Measurements from ENCODE around the gene PLCB4.
"Not testable (repeated sequence)": the region's sequence is repeated elsewhere in the genome, so short reads cannot be mapped to it uniquely, and the experiment has no call there.

Gene PLCB4

DNA sequence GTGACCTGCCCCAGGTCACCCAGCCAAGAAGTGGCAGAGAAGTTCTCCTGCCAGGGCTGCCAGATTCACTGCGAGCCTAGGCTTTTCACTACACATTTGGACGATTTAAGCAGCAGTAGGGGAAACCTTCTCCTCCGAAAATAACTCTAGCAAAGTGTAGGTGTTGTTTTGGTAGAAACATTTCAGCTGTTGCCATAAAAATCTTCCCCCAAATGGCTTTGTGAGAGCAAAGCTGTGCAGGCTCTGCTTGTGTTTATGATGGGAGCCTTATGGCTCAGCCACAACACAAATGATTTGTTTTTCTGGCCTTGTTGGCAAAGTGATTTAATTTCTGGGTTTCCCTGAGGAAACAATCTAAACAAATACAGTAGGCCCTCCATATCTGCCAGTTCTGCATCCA, 81.8 kb downstream of the PLCB4 start:
- H3K27me3 ChIP-seq (ENCODE audit: control insufficient read depth, insufficient read depth, low read length): no peaks in the 10 kb centered on the region
- H3K4me1 ChIP-seq (ENCODE audit: control insufficient read depth, insufficient read depth, low read length): no peaks in the 10 kb centered on the region
- no peak overlapping the region for H3K4me3 ChIP-seq (ENCODE audit: low read length)
- DNase-seq (ENCODE audit: low read depth, low spot score): no peak
- no peak overlapping the region for H3K27ac ChIP-seq (ENCODE audit: low read length)
- WGBS (ENCODE audit: insufficient coverage, insufficient read length): no CpG with 5 or more reads among the region's 3 CpGs
- peaks cover 1% of the 10 kb centered on the region; the same call in 1 of the 2 replicates for H3K9me3 ChIP-seq (ENCODE audit: control insufficient read depth, insufficient read depth, low read length)
- 0 out of 2 replicates have a peak, but pooled peaks cover 2% of the 10 kb centered on the region for H3K36me3 ChIP-seq (ENCODE audit: control insufficient read depth, insufficient read depth, low read length)

DNA sequence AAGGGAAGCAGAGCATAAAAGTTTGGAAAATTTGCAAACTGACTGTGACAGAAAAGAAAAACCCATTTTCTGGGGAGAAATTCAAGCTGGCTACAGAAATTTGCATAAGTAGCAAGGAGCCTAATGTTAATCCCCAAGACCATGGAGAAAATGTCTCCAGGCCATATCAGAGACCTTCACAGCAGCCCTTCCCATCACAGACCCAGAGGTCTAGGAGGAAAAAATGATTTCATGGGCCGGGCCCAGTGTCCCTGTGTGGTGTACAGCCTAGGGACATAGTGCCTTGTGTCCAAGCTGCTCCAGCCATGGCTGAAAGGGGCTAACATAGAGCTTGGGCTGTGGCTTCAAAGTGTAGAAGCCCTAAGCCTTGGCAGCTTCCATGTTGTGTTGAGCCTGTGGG, 83.3 kb downstream of the PLCB4 start:
- DNase-seq (ENCODE audit: low read depth, low spot score); H3K27me3 ChIP-seq (ENCODE audit: control insufficient read depth, insufficient read depth, low read length): not testable (repeated sequence)
- no CpG with 5 or more reads among the region's 1 CpG for WGBS (ENCODE audit: insufficient coverage, insufficient read length)

DNA sequence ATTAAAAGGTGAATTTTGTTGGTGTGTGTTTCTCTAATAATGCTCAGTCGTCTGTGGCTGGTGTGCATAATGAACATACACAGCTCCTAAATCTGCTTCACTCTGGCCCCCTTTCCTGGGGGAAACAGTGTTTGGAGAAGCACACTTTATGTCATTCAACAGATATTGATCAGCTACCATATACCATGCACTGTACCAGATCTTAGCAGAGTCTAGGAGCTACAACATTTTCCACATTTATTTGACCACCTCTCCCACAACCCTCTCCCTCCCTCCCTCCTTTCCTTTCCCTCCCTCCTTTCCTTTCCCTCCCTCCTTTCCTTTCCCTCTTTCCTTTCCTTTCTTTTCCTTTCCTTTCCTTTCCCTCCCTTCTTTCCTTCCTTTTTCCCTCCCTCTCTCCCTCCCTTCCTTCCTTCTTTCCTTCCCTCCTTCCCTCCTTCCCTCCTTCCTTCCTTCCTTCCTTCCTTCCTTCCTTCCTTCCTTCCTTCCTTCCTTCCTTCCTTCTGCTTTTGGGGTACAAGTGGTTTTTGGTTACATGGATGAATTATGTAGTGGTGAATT, 85.7 kb downstream of the PLCB4 start:
- H3K9me3 ChIP-seq (ENCODE audit: control insufficient read depth, insufficient read depth, low read length): peaks cover 1% of the 10 kb centered on the region; the same call in 1 of the 2 replicates
- no peaks in the 10 kb centered on the region for H3K4me1 ChIP-seq (ENCODE audit: control insufficient read depth, insufficient read depth, low read length)
- no peak for DNase-seq (ENCODE audit: low read depth, low spot score)
- 0 out of 2 replicates have a peak, but pooled peaks cover 2% of the 10 kb centered on the region for H3K36me3 ChIP-seq (ENCODE audit: control insufficient read depth, insufficient read depth, low read length)
- H3K4me3 ChIP-seq (ENCODE audit: low read length): no peak overlapping the region
- no peak overlapping the region for H3K27ac ChIP-seq (ENCODE audit: low read length)
- no CpG with 5 or more reads among the region's 1 CpG for WGBS (ENCODE audit: insufficient coverage, insufficient read length)
- H3K27me3 ChIP-seq (ENCODE audit: control insufficient read depth, insufficient read depth, low read length): no peaks in the 10 kb centered on the region

More for the DNA sequence above, 83.3 kb downstream of the PLCB4 start:
- not testable (repeated sequence) for H3K36me3 ChIP-seq (ENCODE audit: control insufficient read depth, insufficient read depth, low read length); H3K4me3 ChIP-seq (ENCODE audit: low read length); H3K4me1 ChIP-seq (ENCODE audit: control insufficient read depth, insufficient read depth, low read length); H3K9me3 ChIP-seq (ENCODE audit: control insufficient read depth, insufficient read depth, low read length); H3K27ac ChIP-seq (ENCODE audit: low read length)

DNA sequence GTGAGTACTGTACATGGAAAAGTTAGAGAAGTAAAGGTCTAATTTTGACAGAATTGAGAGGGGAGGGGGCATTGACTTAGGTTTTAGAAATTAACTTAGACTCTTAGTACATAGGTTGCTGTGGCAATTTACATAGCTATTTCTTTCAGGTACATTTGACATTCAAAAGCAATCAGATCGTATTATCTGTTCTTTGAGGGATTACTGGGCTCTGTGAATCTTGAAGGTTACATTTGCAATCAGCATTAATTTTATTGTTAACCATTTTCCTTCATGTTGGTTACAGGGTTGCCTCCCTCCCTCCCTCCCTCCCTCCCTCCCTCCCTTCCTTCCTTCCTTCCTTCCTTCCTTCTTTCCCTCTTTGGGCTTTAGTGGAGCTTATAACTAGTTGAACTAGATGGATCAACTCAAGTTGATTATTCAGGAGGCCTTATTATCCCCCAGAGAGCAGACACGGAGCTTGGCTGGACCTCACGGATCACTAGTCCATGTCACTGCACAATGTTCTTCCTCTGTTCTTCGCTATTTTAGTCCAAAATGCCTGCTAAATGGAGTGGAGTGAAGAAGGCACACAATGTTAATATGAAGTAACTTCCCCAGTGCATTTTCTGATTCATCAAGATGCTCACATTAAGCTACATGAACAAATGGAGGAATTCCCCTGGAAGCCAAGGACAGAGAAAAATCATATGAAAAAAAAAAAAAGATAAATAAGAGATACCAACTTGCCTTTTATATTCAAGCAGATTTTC, 87.8 kb downstream of the PLCB4 start:
- WGBS (ENCODE audit: insufficient coverage, insufficient read length): no CpG with 5 or more reads among the region's 4 CpGs
- no peaks in the 10 kb centered on the region for H3K36me3 ChIP-seq (ENCODE audit: control insufficient read depth, insufficient read depth, low read length)
- no peak overlapping the region for H3K27ac ChIP-seq (ENCODE audit: low read length)
- H3K4me3 ChIP-seq (ENCODE audit: low read length): no peak overlapping the region
- no peaks in the 10 kb centered on the region for H3K27me3 ChIP-seq (ENCODE audit: control insufficient read depth, insufficient read depth, low read length)
- H3K9me3 ChIP-seq (ENCODE audit: control insufficient read depth, insufficient read depth, low read length): peaks cover 1% of the 10 kb centered on the region; the same call in 1 of the 2 replicates
- DNase-seq (ENCODE audit: low read depth, low spot score): no peak
- peaks cover 2% of the 10 kb centered on the region for H3K4me1 ChIP-seq (ENCODE audit: control insufficient read depth, insufficient read depth, low read length)

DNA sequence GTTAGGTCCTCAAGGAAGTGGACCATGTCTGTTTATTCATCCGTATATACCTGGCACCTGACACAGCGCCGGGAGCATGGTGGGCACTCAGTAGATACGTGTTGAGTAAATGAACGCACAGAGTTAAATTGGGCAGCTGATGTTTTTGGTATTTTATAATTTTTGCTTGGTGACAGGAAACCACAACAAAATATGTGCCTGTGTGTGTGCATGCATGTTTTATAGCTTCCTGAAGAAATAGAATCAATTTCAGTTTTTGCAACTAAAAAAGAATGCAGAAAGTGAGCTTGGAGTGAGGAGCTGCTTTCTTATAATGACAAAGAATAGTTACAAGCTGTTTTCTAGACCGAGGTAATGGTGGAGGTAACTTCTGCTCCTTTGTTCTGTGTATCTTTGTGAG, 91.4 kb downstream of the PLCB4 start:
- no CpG with 5 or more reads among the region's 6 CpGs for WGBS (ENCODE audit: insufficient coverage, insufficient read length)

DNA sequence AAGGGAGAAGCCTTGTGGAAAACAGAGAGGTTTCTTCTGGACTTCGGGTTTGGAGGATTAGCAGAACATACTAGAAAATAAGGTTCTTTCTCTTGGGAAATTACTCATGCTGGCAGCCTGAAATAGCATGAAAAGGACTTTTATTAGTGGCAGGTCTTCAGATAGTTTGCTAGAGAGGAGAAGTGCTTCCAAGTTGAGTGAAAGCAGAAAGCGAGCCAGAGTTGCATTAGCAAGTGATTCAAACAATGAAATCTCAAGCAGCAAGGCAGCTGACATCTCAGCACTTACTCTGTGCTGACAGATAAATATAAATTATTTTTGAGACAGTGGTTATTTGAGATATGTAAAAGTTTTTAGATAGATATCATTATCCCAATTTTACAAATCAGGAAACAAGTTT, 91.9 kb downstream of the PLCB4 start:
- H3K27me3 ChIP-seq (ENCODE audit: control insufficient read depth, insufficient read depth, low read length): no peaks in the 10 kb centered on the region; the same call in 1 of the 2 replicates
- H3K9me3 ChIP-seq (ENCODE audit: control insufficient read depth, insufficient read depth, low read length): no peaks in the 10 kb centered on the region
- peaks cover 2% of the 10 kb centered on the region for H3K4me1 ChIP-seq (ENCODE audit: control insufficient read depth, insufficient read depth, low read length)
- no peak for DNase-seq (ENCODE audit: low read depth, low spot score)
- no peaks in the 10 kb centered on the region for H3K36me3 ChIP-seq (ENCODE audit: control insufficient read depth, insufficient read depth, low read length)
- WGBS (ENCODE audit: insufficient coverage, insufficient read length): no CpG with 5 or more reads among the region's 2 CpGs
- no peak overlapping the region for H3K27ac ChIP-seq (ENCODE audit: low read length)
- no peak overlapping the region for H3K4me3 ChIP-seq (ENCODE audit: low read length)

More for the DNA sequence above, 91.4 kb downstream of the PLCB4 start:
- Histone ChIP-seq H3K36me3 (ENCODE audit: control insufficient read depth, insufficient read depth, low read length) (no peaks in the 10 kb centered on the region), H3K4me3 (ENCODE audit: low read length) (no peak overlapping the region), H3K27me3 (ENCODE audit: control insufficient read depth, insufficient read depth, low read length) (no peaks in the 10 kb centered on the region; the same call in 1 of the 2 replicates), H3K9me3 (ENCODE audit: control insufficient read depth, insufficient read depth, low read length) (no peaks in the 10 kb centered on the region), H3K27ac (ENCODE audit: low read length) (no peak overlapping the region), H3K4me1 (ENCODE audit: control insufficient read depth, insufficient read depth, low read length) (peaks cover 2% of the 10 kb centered on the region)
- DNase-seq (ENCODE audit: low read depth, low spot score): no peak

DNA sequence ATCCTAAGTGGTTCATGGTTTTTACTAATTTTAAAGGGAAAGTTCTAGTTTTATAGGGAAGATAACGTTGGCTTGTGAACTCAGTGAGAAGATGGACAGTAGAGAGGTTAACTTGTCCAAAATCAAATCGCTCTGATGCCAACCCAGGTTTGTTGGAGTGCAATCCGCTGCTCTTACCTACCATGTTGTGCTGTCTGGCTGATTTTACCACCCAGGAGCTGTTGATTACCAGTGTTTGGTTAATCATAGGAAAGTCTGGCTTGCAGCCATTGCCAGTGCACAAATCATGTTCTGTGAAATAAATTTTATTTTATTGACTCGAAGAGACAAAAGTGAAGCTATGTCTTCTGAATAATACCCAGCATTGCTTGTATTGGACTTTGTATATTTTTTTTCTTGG, 92.4 kb downstream of the PLCB4 start:
- H3K4me1 ChIP-seq (ENCODE audit: control insufficient read depth, insufficient read depth, low read length): peaks cover 2% of the 10 kb centered on the region
- H3K9me3 ChIP-seq (ENCODE audit: control insufficient read depth, insufficient read depth, low read length): no peaks in the 10 kb centered on the region
- H3K27me3 ChIP-seq (ENCODE audit: control insufficient read depth, insufficient read depth, low read length): no peaks in the 10 kb centered on the region; the same call in 1 of the 2 replicates
- no CpG with 5 or more reads among the region's 4 CpGs for WGBS (ENCODE audit: insufficient coverage, insufficient read length)
- no peaks in the 10 kb centered on the region for H3K36me3 ChIP-seq (ENCODE audit: control insufficient read depth, insufficient read depth, low read length)
- no peak for DNase-seq (ENCODE audit: low read depth, low spot score)
- H3K27ac ChIP-seq (ENCODE audit: low read length): no peak overlapping the region
- H3K4me3 ChIP-seq (ENCODE audit: low read length): no peak overlapping the region

DNA sequence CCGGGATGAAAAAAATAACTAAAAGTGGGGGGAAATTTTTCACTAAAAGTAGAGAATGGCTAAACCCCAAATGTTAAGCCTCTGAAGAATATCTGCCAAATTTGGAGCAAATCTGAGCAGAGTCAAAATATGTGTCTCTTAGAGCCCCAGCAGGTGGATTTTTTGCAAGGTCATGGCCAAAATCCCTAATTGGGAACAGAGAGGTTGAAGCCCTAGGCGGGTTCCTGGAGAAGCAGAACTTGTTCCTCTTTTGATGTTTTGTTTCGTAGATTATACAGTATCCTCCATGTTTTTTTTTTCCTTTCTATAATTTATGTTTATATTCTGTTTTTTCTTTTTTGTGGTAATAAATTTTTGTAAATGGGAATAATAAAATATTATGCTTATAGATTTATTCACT, 94.4 kb downstream of the PLCB4 start:
- no peak for DNase-seq (ENCODE audit: low read depth, low spot score)
- H3K36me3 ChIP-seq (ENCODE audit: control insufficient read depth, insufficient read depth, low read length): no peaks in the 10 kb centered on the region
- no peaks in the 10 kb centered on the region for H3K9me3 ChIP-seq (ENCODE audit: control insufficient read depth, insufficient read depth, low read length)
- no CpG with 5 or more reads among the region's 3 CpGs for WGBS (ENCODE audit: insufficient coverage, insufficient read length)
- H3K27ac ChIP-seq (ENCODE audit: low read length): no peak overlapping the region
- H3K4me3 ChIP-seq (ENCODE audit: low read length): no peak overlapping the region
- H3K27me3 ChIP-seq (ENCODE audit: control insufficient read depth, insufficient read depth, low read length): no peaks in the 10 kb centered on the region; the same call in 1 of the 2 replicates
- peaks cover 2% of the 10 kb centered on the region for H3K4me1 ChIP-seq (ENCODE audit: control insufficient read depth, insufficient read depth, low read length)

DNA sequence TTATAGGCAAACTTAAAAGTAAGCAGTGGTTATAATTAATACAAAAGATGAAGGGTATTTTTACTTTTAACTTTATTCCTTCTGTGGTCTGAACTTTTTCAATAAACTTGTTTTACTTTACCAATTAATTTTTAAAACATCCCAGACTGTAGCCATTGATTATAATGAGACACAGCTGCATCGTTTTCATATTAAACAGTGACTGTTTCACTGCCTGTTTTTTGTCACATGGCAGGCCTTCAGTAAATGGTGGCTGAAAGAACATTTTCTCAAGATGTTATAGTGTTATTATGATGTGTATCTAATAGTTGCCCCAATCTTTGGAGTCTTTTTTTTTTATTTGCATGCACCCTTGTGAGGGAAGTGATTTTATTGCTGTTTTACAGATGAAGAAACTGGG, 95.1 kb downstream of the PLCB4 start:
- no CpG with 5 or more reads among the region's 1 CpG for WGBS (ENCODE audit: insufficient coverage, insufficient read length)
- Histone ChIP-seq H3K27ac (ENCODE audit: low read length) (no peak overlapping the region), H3K27me3 (ENCODE audit: control insufficient read depth, insufficient read depth, low read length) (no peaks in the 10 kb centered on the region; the same call in 1 of the 2 replicates), H3K4me3 (ENCODE audit: low read length) (no peak overlapping the region), H3K36me3 (ENCODE audit: control insufficient read depth, insufficient read depth, low read length) (no peaks in the 10 kb centered on the region), H3K9me3 (ENCODE audit: control insufficient read depth, insufficient read depth, low read length) (no peaks in the 10 kb centered on the region), H3K4me1 (ENCODE audit: control insufficient read depth, insufficient read depth, low read length) (peaks cover 2% of the 10 kb centered on the region)
- DNase-seq (ENCODE audit: low read depth, low spot score): no peak

DNA sequence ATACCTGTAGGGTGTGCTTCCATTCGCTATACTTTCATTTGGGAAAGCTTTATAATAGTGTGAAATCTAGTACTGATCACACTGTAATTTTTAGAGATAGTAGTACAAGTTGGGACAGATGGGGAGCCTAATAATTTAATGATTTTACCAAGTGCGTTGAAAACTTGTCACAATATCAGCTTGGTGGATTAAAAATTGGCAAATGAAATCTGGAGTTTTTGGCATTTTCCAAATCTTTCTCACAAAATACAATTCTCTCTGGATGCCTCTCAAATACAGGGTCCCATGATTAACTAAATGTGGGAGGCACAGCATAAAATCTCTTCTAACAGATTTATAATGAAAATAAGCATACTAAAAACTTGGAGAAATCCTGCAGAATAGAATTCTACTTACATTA, 96.4 kb downstream of the PLCB4 start:
- no peak overlapping the region for H3K4me3 ChIP-seq (ENCODE audit: low read length)
- H3K27me3 ChIP-seq (ENCODE audit: control insufficient read depth, insufficient read depth, low read length): no peaks in the 10 kb centered on the region; the same call in 1 of the 2 replicates
- no peak overlapping the region for H3K27ac ChIP-seq (ENCODE audit: low read length)
- no peak for DNase-seq (ENCODE audit: low read depth, low spot score)
- H3K4me1 ChIP-seq (ENCODE audit: control insufficient read depth, insufficient read depth, low read length): no peaks in the 10 kb centered on the region; the same call in 1 of the 2 replicates
- no peaks in the 10 kb centered on the region for H3K9me3 ChIP-seq (ENCODE audit: control insufficient read depth, insufficient read depth, low read length)
- no peaks in the 10 kb centered on the region for H3K36me3 ChIP-seq (ENCODE audit: control insufficient read depth, insufficient read depth, low read length)
- WGBS (ENCODE audit: insufficient coverage, insufficient read length): no CpG with 5 or more reads among the region's 2 CpGs
